Activated T-cell treated with anti-CD3 and anti-CD28 coated beads, Interleukin-2, amount 50 U/mL, for 48 hours (primary cell): ENCODE data around the gene NCAPH2.

Source experiments
- DNase-seq, 2 experiments: peaks; one replicate each; pipeline ENCODE4 v3.0.0-alpha.2; 2020

NCAPH2 gene

DNA sequence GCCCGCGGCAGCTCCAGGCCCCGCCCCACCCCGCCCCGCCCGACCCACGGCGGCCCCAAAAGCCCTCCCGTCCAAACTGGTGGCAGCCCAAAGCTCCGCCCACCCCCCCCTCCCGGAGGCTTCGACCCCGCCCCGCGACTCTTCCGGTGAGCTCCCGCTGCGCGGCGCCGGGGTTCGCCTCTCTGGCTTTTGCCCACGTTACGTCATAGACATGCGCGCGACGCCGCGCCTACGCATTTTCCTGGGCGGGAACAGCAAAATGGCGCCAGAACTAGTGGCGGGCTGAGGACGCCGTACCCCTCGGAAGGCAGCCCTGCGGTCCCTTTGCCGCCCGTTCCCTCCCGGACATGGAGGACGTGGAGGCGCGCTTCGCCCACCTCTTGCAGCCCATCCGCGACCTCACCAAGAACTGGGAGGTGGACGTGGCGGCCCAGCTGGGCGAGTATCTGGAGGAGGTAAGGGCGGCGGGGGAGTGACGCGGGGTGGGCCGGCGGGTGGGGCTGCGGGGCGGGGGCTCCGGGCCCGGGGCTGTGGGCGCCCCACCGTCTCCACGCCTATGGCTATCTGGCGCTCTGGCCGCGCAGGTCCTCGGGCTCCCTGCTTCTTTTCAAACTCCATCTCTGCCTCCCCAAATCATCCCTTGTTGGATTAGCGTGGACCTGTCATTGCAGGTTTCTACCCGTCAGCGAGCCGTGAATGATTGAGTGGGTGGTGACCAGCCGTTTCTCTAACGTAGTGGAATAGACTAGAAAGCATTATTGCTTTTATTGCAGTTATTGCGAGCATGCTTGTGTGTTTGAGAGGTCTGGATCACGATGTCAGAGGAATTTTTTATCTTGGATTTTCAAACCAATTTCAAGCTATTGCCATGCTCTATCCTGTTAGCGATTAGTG is at the start of gene NCAPH2:
Gene NCAPH2 (plus strand): TSS at position 234 of the 894 bp plus-strand sequence. CDS start 114 bp downstream, at position 348.
- DNase-seq = peak; percentile 99

GRCh38 chr22:50459016-50459415 is 49.0 kb upstream of the NCAPH2 start:
- no peak for DNase-seq

DNA sequence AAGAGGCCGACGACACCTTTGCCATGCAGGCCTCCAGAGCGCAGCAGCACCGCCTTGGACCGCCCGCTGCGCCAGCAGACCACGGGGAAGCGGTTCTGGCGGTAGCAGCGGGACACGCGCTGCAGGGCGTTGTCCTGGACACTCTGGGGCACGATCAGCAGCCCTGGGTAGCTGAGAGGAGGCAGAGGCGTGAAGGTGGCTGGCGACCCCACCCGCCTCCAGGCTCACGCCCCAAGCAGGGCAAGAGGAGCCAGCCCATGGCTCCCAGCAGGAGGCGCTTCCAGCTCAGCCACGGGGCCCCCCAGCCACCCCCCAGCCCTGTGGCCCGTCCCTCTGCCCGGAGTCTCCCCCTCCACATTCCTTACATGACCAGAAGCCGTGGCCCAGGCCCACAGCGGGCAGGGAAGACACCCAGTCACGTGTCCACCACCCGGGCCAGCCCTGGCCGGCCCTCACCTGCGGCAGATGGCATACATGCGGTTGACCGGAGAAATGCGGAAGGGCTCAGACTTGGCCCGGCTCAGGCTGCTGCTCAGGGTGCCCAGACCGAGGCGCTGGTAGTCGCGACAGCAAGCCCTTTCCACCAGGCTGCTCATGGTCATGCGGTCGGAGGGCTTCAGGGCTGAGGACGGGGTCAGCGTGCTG is 48.4 kb upstream of the NCAPH2 start:
- no peak for DNase-seq

DNA sequence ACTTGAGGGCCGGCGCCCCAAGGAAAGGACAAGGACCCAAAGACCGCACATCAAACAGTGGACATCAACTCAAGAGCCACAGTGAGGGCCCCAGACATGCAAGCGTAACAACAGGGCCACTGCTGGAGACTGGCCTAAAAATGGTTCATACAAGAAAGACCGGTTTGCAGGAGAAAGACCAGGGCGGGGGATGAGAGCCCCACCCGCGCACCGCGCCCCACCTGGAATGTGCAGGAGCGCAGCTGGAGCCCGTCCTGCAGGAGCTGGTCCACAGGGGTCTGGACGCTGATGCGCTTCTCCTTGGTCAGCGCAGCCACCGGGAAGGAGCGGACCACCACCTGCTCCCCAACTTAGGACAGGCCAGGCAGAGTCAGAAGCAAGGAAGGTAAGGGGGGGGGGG is 47.1 kb upstream of the NCAPH2 start:
- no peak for DNase-seq

- DNase-seq = no peak
Measured at GRCh38 chr22:50461536-50461935, 46.5 kb upstream of the NCAPH2 start.

DNA sequence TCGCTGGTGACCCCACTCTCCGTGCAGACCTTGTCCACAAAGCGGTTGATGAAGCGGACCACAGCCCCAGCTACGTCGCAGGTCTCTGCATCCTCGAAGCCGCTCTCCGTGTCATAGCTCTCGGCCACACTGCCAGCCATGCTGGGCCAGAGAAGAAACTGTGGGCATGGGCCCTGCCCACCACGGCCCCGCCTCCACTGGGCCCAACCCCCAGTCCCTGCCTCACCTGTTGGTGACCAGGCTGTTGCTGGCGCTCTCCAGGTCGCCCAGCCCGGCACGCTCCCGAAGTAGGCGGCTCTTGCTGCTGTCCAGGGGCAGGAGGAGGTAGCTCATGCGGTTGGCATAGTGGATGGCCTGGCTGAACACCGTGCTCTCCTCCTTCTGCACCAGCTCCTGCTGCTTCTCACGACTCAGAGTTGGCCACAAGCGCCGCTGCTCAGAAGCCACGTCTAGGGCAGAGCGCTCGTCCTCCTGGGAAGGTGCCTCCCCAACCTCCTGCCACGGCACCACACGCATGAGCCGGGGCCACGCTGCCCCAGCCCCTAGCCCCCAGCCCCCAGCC is 46.0 kb upstream of the NCAPH2 start:
- DNase-seq = no peak

DNA sequence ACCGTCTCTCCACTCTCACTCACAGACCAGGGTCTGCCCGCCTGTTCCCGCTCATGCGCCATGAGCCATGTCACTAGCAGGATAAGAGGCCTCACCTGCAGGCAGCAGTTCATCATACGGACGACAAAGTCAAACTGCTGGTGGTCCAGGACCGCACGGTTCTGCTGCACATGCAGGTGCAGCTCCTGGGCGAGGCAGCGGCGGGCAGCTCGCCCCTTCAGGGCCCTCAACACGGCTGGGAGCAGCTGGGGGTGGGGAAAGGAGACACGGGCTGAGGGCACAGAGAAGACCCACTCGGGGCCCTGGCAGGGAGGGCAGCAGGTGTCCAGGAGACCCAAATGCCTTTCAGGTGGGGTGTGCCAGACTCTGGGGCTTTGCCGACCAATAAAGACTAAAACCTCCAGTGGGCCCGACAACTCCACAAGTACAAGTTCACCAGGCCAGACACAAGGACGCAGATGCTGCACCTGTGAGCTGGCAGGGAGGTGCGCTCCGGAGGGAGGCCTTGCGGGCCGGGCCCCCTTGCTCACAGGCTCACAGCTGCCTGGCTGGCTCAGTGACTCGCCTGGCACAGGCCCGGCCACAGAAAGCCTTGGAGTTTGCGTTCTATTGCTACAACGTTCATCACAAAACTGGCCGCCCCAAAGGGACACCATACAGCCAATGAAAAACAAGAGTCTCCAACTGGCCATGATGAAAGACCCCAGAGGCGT is 44.7 kb upstream of the NCAPH2 start:
- DNase-seq = no peak

- no peak for DNase-seq
Measured at GRCh38 chr22:50464451-50464850, 43.6 kb upstream of the NCAPH2 start.

DNA sequence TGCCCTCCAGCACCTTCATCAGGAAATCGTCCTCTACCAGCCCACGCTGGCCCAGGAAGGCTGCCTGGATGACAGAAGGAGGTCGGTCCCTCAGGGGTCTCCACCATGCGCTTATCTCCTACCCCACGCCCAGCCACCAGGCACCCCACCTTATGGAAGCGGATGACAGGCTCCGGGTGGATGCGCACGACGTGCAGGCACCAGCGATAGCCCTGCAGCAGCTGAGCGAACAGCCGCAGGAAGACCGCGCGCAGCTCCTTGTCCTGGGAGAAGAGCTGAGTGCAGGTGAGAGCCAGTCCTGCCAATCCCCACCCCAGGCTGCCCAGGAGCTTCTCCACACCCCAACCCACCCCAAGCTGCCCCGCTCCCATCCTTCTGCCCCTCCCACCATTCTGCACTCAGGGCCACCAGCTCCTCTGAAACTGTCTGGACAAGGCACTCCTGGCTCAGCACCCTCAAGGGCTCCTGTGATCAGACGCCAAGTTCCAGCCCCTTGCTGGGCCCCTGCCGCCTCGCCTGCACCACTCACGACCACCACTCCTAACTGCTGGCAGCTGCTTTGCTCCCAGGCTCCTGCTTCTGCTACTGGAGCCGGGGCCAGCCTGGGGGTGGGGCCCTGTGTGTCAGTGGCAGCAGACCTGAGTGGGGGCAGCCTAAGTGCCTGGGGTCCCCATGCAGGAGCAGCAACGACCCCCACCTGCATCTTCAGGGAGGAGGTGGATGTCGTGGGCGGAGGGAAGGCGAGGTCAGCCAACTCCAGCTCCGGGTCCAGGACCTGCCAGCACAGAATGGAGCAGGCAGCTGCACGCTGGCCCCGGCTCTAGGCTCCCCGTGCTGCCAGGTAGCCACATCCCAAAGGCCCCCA is 42.7 kb upstream of the NCAPH2 start:
- DNase-seq = no peak

- no peak for DNase-seq
Measured at GRCh38 chr22:50467341-50467740, 40.7 kb upstream of the NCAPH2 start.

DNA sequence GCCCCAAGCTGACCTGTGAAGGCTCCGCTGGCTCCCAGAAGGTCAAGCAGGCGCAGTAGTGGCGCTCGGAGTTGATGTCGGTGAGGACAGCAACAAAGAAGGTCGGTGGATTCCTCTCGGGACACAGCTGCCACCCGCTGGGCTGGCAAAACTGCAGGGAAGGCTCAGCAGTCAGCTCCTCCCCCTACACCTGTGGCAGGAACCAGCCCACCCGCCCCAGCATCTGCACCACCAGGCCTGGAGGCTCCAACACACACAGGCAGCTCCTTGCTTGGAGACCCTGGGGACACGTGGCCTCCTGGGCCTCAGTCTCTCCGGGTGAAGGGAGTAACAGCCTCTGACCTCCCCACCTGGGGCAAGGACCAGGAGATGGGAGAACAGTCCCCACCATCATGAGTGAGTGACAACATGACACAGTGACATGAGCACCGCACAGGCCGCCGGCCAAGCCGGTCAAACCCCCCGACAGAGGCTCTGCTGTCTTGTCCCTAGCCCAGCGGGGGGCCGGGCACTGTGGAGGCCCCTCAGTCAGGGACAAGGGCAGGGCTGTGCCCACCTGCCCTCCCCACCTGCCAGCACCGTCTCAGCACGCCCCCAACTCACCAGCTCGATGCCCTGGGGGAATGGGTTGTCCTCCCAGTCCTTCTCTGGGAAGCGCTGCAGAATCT is 40.1 kb upstream of the NCAPH2 start:
- DNase-seq = no peak

- no peak for DNase-seq
Measured at GRCh38 chr22:50468626-50469025, 39.4 kb upstream of the NCAPH2 start.

DNA sequence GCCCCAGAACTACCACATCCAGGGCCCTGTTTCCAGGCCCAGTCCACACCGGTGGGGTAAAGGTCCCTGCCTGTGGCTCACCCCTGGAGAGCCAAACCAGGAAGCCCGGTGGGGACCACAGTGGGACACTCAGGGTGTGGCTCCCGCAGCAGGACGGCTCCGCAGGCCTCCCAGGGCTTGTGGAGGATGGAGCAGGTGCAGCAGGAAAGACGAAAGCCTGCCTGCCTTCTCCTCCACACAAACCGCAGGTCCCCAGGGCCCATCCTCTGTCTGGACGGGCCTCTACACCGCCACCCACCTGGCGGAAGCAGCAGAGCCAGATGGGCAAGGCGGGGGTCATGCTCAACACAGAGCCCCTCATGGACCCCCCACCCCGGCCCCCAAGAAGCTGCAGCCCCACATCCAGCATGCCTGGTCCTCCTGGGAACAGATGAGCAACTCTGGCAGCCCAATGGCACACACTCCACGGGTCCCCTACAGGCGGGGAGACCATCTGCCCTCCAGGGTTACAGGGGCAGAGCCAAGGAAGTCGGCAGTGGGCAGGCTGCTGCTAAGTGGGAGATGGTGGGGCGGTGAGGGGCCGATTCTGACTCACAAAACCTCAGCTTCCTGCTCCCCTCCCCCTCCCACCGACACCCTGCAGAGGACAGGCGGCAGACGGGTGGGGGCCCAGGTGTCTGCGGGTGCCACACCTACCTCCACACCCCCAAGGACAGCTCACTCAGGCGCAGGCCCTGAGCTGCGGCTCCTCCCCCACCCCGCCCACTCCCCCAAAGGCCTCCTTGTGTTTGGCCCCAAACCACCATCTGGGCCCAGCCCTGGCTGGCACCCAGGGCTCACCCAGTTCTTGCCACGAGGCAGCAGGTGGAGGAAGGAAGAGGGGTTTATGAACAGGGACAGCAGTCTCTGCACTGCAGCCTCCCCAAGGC is 38.4 kb upstream of the NCAPH2 start:
- DNase-seq = peak; percentile 93 to 95

- peak; percentile 49 to 51 for DNase-seq
Measured at GRCh38 chr22:50470491-50470890, 37.5 kb upstream of the NCAPH2 start.

GRCh38 chr22:50471197-50471847 is 36.7 kb upstream of the NCAPH2 start:
- DNase-seq = no peak

DNA sequence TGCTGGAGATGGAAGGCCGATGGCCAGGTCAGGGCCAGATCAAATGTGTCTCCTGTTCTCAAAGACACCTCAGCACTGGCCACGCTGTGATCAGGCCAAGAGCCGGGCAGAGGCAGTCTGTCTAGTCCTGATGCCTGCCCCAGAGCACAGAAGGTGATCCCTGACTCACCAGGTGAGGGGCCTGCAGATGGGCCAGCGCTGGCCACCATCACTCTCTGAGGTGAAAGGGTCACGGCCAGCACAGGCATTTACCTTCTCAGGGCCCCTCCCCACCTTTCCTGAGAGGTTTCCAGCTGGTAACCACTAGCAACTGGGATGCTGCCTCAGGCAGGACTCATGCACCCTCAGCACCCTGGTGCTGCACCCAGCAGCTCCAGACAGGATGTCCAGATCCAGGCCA is 36.1 kb upstream of the NCAPH2 start:
- DNase-seq = no peak

DNA sequence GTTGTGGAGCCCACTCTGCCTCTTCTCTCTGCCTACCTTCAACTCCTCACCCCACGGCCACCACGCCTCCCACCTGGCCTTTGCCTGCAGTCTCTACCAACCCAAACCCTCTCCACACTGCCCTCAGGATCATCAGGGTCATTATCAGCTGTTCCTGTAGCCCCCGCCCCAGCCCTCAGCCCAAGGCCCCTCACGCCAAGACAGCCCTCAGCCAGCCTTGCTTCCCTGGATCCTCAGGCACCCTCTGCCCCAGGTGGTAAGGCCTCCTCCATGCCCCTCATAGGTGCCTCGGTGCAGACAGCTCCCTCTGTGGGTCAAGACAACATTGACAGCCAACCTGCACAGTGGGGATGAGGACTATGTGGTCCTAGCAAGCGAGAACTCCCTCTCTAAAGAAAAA is 34.9 kb upstream of the NCAPH2 start:
- DNase-seq = peak; percentile 69 to 70

DNA sequence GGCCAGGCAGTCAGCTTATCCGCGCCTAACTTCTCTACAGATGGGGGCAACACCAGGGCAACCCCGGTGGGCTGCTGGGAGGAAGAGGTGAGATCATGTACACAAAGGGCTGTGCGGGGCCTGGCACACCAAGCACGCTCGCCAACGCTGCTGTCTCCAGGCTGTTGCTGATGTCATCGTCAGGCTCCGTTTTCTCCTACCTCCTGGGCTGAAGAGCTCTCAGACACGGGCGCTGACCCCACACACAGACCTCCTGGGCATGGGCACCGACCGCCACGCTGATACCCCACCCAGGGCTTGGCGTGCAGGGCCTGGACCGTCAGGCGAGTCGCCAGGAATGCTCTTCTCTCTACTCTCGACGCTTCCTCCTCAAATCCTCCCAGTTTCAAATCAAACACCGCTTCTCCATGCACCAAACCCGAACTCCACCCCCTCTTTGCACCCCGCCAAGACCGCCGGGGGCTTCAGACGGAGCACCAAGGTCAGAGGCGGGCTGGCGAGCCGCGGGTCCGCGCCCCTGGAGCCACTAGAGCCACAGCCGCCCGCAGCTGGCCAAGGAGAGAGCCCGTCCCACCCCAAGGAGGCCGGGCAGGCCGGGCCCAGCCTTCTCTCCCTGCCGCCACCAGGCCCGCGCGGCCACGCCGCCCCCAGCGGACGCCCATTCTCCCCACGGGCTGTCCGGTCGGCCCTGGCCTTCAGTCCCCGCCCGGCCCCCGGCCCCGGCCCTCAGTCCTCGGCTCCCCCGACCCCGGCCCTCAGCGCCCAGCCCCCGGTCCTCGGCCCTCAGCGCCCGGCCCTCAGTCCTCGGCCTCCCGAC is 34.0 kb upstream of the NCAPH2 start:
- DNase-seq = peak; percentile 60 to 72
